CD1c-positive myeloid dendritic cell (primary cell): ENCODE measurements around the gene HDLBP.
"Not testable (repeated sequence)": the region's sequence is repeated elsewhere in the genome, so short reads cannot be mapped to it uniquely, and the experiment has no call there.

Experiments
- DNase-seq: peaks from one replicate; pipeline ENCODE4 v3.0.0-alpha.2; 2016; ENCODE audit errors: extremely low spot score

HDLBP gene

DNA sequence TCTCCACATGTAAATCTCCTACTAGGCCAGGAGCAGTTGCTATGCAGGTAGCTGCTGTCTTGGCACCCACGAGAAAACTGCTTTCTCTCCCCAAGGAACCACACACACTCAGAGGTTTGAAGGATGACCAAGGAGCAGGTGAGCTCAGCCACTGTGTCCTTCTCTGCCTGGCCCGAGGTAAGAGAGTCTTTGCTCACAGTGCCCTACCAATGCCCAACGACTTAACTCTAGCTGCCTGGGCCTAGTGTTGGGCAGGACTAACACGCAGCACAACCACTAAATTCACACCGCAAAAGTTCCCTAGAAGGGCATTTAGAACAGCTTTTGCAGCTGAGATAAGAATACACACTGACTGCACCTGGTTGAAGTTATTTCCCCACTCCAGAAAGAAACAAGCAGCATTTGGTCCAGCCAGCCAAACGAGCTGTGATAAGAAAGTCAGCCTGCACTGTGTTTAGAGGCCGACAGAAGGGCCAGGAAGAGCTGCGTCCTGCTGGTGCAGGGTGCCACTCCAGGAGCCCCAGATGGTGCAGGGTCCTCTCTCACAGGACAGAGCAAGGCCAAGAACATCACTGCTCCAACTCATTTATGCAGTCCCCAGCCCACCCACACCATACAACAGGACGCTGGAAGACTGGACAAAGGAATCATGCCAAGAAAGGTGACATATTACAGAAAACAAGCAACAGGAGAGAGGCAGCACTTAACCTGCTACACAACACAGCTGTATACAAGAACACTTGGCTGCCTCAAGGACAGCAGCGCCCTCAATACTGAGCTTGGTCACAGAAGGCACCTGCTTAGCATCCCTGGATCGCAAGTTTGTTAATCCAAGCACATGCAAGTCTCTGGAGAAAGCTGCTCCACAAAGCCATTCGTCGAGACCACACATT lies 12.5 kb downstream of the HDLBP start:
- DNase-seq = no peak

DNA sequence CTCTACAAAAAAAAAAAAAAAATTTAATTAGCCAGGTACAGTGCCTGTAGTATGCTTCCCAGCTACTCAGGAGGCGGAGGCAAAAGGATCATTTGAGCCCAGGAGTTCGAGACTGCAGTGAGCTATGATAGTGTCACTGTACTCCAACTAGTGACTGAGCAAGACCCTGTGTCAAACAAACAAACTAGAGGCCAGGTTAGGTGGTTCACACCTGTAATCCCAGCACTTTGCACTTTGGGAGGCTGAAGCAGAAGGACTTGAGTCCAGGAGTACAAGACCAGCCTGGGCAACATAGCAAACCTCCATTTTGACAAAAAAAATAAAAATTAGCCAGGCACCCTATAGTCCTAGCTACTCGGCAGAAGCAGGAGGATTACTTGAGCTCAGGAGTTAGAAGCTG lies 13.4 kb downstream of the HDLBP start:
- no peak for DNase-seq

DNA sequence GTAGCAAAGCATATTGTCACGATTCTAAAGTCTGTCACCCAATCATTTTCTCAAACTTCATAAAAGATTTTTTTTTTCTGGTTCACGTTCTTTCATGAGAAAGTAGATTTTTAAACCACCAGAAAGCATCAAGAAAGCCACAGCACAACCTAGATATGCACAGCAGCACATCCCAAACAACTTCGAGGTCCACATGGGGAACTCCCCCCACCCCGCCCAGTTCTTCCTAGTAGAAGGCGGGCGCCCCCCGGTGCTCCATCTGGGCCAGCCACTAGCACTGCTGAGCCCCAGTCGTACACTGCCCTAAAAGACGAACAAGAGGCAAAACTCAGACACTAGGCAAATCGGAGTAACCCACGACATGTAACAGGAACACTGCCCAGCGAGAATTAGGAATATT lies 15.5 kb downstream of the HDLBP start:
- DNase-seq = no peak

DNA sequence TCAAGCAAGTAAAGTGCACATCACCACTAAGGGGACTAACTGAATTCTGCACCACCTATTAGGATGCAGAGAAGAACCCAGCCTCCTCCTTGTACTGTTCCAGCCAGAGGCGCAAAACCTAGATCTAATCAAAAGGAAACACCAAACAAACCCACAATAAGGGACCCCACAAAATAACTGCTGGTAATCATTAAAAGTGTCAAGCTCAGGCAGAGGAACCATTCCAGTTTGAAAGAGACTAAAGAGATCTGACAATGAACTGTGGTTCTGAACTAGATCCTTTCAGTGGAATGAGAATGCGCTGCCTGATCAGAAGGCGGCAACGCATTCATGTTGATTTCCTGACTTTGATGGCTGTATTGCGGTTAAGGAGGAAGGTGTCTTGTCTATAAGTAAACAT lies 16.8 kb downstream of the HDLBP start:
- no peak for DNase-seq

DNA sequence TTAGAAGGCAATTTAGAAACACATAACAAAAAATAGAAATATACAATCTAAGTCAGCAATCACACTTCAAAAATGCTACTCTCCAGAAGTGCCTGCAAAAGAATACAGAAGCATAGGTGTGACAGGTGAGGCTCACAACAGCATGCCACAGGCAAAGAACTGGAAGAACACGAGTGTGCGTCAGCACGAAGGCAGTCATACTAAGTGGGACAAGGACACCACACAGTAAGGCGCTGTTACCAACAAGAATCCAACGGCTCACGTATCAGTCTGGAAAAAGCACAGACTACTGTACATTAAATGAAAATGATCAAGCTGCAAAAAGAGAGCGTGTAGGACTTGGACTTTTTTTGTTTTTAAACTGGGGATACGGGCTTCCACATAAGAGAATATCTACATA lies 18.7 kb downstream of the HDLBP start:
- no peak for DNase-seq

DNA sequence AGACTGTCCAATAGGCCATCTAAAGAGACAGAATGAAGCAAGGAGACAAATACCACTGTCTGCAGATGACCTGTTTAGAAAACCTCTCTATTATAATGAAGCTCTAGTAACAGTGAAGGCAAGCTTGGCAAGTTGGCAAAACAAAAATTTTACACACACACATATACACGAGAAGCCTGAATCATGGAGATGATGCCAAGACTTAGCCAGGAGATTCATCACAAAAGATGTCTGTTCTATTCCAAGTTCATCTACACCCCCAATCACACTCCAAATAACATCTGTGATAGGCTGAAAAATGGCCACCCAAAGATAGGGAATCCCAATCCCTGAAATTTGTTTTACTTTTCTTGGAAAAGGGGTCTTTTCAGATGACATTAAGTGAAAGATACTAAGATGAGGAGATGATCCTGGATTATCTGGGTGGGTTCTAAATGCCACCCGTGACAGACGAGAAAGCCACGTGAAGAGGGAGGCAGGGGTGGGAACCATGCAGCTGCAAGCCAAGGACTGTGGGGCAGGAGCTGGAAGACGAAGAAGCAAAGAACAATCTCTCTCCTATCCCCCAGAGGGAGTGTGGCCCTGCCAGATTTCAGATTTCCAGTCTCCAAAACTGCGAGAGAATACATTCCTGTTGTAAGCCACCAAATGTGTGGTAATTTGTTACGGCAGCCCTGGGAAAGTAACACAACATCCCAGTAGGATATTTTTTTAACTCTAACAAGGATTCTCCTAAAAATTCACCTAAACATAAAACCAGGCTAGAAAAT lies 20.0 kb downstream of the HDLBP start:
- no peak for DNase-seq

DNA sequence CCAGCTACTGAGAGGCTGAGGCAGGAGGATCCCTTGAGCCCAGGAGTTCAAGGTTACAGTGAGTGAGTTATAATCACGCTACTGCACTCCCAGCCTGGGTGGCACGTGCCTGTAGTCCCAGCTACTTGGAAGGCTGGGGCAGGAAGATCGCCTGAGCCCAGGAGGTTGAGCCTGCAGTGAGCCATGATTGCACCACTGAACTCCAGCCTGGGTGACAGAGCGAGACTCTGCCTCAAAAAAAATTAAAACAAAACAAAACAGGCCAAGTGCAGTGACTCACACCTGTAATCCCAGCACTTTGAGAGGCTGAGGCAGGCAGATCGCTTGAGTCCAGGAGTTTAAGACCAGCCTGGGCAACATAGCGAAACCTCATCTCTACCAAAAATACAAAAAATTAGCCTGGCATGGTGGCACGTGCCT lies 22.1 kb downstream of the HDLBP start:
- DNase-seq = not testable (repeated sequence)

DNA sequence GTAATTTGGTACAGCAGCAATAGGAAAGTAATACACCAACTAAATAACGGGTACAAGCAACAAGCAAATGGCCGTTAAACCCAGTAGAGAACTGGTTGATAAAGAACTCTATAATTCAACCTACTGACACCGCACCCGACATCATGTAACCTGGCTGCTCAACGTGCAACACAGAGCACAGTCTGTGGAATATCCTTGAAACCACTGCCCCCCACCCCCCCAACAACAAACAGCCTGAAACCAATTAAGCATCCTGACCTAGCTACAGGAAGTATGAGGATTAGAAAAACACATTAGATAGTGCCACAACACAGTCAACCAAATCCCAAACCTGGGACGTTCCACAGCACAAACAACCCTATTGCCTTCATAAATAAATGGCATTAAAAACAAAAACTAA lies 23.5 kb downstream of the HDLBP start:
- DNase-seq = no peak

DNA sequence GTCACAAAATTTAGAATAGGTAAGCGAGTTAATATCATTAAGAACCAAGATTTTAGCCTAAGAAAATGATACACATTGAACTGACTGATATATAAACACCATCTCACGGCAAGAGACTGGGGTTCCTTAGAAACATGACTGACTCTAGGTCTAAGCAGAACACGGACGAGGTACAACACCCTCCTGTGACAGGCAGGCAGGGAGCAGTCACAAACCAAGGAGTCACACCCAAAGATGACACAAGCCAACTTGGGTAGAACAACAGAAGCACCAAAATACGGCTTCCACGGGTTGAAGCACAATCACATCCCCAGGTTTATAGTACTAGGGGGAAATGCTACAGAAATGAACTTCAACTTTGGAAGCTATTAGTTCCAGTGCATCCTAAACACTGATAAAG lies 24.3 kb downstream of the HDLBP start:
- no peak for DNase-seq

DNA sequence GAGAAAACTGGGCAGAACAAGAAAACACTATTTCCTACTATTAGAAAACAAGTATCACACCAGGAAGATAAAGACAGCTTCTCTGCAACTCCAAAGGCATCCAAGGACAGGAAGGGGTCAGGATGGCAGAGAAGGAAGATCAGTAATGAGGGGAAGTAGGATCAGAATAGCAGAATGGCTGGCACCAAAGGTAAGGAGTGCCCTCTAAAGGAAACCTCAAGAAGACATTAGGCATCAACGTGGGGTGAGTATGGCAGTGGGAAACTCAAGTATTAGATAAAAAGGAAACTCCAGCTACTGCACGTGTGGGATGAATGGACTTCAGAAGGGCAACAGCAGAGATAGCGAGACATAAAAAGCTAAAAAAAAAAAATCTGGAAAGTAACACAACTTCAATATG lies 25.9 kb downstream of the HDLBP start:
- DNase-seq = no peak

DNA sequence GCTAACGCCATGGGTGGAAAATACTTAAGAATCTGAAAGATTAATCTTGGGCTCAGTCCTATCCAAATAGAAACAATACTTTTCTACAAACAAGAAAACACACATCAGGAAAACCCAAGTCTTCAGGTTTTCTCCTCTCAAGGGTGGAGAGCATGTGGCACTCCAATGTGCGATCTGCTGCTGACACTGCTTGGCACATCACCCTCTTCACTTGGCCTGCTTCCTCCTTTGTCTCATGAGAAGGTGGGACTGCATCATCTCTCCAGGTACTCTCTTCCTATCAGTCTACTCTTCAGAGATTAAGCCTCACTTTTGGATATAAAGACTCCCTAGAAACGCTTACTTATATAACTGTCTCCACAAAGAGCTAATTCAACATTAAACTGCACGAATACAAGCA lies 26.4 kb downstream of the HDLBP start:
- no peak for DNase-seq

DNA sequence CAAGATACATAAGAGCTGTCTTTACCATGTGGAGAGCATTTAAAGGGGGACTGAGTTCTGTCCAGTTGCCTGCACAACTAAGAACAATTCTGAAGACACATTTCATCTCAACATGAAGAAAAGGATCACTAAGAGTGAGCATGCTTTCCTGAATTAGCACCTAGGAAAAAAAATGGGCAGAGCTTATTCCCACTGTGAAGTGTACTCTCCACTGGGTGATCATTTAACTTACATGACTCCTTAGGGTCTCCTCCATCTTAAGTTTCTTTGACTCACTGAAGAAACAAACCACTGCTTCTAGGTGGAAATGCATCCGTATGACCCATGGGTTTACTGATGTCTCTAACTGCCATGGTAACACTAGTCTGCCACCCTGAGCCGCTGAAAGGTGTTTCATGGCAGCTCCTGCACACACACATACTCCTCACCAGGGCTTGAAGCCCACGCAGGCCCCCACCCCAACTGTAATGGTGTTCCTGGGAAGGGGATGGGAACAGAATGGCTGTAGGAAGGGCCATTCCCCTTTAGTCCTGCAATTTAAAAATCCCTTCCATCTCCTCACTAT lies 27.1 kb downstream of the HDLBP start:
- DNase-seq = no peak

DNA sequence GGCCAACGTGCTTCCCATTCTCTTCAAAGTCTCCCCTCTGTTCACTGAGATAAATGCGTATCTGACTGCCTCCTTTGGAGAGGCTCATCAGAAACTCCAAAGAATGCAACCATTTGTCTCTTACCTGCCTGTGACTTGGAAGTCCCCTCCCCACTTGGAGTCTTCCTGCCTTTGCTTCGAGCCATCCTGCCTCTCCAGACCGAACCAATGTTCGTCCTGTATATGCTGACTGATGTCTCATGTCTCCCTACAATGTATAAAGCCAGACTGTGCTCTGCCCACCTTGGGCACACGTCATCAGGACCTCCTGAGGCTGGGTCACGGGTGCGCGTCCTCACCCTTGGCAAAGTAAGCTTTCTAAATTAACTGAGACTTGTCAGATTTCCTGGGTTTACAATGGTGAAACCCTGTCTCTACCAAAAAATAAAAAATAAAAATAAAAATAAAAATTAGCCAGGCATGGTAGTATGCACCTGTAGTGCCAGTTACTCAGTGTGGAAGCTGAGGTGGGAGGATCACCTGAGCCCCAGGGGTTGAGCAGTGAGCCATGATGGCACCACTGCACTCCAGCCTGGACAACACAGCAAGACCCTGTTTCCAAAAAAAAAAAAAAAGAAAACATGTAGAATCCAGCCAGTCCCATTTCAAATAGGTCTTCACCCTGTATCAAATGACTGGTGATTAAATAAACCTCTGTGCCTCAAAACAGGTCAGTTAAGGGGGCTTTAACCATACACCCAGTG lies 29.0 kb downstream of the HDLBP start:
- no peak for DNase-seq

DNA sequence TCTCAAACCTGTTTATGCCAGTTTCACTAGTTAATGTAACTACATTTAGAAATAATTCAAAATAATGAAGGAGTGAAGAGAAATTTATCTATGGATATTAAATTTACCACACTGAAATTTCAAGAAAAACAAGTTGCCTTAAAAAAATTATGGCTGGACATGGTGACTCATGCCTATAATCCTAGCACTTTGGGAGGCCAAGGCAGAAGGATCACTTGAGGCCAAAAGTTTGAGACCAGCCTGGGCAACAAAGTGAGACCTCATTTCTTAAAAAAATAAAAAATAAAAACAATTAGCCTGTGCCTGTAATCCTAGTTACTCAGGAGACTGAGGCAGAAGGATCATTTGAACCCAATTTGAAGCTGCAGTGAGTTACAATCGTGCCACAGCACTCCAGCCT lies 29.9 kb downstream of the HDLBP start:
- no peak for DNase-seq

DNA sequence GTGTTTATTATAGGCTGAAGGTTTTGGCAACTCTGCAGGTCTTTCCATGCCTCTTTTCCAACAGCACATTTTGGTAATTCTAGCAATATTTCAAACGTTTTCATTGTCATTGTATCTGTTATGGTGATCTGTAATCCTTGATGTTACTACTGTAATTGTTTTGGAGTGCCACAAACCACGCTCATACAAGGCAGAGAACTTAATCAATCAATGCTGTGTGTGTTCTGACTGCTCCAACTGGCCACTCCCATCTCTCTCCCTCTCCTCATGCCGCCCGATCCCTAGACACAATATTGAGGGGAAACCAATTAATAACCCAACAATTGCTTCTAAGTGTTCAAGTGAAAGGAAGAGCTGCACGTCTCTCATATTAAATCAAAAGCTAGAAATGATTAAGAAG lies 32.9 kb downstream of the HDLBP start:
- DNase-seq = no peak

DNA sequence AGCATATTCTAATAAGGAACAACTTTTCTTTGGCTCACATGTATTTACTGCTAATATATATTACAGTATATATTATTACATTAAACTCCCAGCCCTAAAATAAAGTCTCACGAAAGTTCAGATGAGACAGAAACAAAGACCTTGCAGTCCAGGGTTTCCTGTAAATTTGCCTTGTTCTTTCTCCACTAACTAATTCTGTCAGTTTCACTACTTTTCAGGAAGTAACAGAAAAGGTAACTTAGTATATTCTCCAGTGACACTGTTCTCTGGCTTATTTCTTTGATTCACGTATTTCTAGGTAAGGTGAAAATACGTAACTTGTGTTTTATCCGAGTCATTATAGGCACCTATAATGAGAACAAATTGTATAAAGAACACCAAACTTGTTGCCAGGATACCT lies 35.2 kb downstream of the HDLBP start:
- DNase-seq = no peak

DNA sequence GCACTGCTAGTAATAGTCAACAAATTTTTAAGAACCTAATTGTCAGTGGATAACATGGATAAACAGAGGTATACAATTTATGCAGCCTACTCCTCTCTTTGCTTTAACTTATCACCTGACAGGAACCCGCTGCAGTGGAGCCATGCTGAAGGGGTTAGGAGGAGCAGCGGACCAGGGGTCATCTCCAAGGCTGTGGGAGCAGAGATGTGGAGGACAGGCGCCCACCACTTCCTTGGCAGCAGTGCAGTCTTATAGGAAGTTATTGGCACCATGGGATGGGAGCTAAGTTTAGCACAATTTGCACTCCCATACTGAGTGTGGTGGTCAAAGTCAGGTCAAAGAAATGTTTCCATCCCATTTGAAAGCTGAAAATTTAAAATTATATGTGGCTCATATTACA lies 35.6 kb downstream of the HDLBP start:
- DNase-seq = peak; percentile 9

DNA sequence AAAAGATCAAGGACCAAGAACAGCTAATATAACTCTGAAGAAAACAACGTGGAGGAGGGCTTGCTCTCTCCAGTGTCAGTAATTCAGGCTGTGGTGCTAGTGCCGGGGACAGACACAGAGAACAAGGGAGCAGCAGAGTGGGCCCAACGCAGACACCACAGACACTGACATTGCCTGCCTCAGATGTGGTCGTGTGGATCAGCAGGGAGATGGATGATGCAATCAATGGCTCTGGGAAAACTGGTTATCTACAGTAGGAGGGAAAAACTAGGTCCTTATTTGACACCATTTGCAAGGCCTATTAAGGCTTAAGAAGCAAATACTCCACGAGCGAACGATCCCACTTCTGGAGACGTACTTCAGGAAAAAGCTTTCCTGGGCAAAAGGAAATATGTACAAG lies 36.1 kb downstream of the HDLBP start:
- DNase-seq = no peak

DNA sequence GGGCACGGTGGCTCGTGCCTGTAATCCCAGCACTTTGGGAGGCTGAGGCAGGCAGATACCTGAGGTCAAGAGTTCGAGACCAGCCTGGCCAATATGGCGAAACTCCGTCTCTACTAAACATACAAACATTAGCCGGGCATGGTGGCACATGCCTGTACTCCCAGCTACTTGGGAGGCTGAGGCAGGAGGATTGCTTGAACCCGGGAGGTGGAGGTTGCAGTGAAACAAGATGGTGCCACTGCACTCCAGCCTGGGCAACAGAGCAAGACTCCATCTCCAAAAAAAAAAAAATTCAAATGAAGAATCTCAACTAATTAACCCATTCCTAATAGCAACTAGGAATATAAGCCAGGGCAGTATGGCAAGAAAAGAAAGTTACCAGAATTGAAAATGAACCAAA lies 37.2 kb downstream of the HDLBP start:
- not testable (repeated sequence) for DNase-seq

DNA sequence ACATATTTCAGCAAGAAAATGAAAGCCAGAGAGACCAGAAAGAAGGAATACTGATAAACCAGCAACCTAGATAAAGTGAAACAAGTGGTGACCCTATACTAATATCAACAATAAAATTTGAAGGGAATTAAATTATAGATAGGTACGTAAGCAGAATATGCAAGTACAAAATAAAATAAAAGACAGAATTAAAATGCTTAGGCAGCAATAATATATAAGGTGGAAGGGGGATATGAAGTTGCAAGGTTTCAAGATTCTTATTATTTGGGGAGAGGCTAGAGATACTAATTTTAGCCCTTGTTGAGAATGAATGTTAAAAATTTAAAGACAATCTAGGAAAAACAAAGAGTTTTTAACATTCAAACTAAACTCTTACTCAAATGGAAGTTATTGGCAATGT lies 39.6 kb downstream of the HDLBP start:
- DNase-seq = no peak

DNA sequence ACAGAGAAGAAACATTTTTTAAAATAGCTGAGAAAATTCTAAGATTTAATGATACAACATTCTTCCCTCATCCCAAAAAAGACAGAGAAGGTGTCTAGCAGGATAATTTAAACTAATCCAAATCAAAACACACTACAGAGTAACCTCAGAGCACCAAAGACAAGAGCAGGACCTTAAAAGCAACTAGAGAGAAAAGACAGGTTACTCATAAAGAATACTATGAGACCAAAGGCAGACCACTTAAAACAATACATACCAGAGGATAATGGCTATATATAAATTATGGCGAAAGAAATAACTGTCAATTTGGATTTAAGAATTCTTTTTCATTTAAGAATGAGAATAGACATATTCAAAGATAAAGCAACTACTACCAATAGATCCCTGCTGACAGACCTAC lies 40.0 kb downstream of the HDLBP start:
- no peak for DNase-seq

DNA sequence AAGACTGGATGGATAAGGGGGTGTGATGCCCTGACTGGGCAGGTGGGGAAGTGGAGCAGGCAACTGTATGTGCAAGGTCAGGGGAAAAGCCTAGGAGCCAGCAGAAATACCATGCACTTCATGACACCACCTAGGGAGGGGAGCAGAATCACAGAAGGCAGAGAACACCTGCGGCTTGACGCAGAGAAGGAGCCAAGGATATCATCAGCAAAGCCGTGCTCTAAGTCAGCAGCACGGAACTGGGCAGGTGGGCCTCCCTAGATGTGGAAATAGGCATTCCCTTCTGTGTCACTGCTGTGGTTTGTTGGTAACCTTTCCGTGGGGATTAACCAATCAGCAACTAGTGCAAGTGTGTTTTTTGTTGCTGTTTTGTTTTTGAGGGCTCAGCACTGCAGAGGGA lies 41.3 kb downstream of the HDLBP start:
- DNase-seq = no peak
